Thoracic aorta (tissue), 2 donors: ENCODE data around the gene PM20D2. TPM values are rescaled to one million over a fixed set of nuclear protein-coding genes. Genes with fewer than 3 reads are reported as not detected.

ENCODE experiments used
- ATAC-seq: fragments of 150-250 bp; one replicate; pipeline ENCODE4 v1.8.0; 2017; ENCODE audit warnings: low read depth; ENCODE audit not compliant: insufficient number of reproducible peaks, low FRiP score
- DNase-seq: peaks from one replicate; pipeline ENCODE4 v3.0.0-alpha.2; 2020; ENCODE audit warnings: low spot score
- H3K27ac ChIP-seq, 2 donors: fragments of 200-600 bp; sonication (generic); 1 replicate in 1 of 2; 2 replicates in 1 of 2; pipeline ENCODE4 v1.5.1; 2016; ENCODE audit warnings: mild to moderate bottlenecking in 2 of 2, moderate library complexity in 2 of 2
- H3K27me3 ChIP-seq: fragments of 200-600 bp; sonication (generic); replicated peaks from 2 replicates; pipeline ENCODE4 v1.6.0; 2016; ENCODE audit warnings: mild to moderate bottlenecking; ENCODE audit not compliant: insufficient read depth
- H3K36me3 ChIP-seq: fragments of 200-600 bp; sonication (generic); one replicate; pipeline ENCODE4 v1.5.1; 2016
- H3K4me1 ChIP-seq, 2 donors: fragments of 200-600 bp; sonication (generic); 1 replicate in 1 of 2; 2 replicates in 1 of 2; pipeline versions ENCODE4 v1.5.1 to v1.6.0; 2016; ENCODE audit warnings: low read depth in 2 of 2, mild to moderate bottlenecking in 1 of 2; ENCODE audit not compliant: control insufficient read depth in 1 of 2
- H3K4me3 ChIP-seq: fragments of 200-600 bp; sonication (generic); 2 replicates; pipeline ENCODE4 v1.5.1; 2016; ENCODE audit warnings: mild to moderate bottlenecking
- H3K9me3 ChIP-seq: fragments of 200-600 bp; sonication (generic); 2 replicates; pipeline ENCODE4 v1.5.1; 2016
- CTCF ChIP-seq: fragments of 200-600 bp; sonication (generic); IDR thresholded peaks from one replicate; pipeline ENCODE4 v1.5.1; 2019; ENCODE audit warnings: antibody characterized with exemption
- total RNA-seq, 2 donors: library from RNA; depleted of rRNA; stranded (reverse); fragments of >200 nt; gene quantifications; one replicate each; pipeline versions ENCODE4 v1.1.0 to v1.2.3, GENCODE V29; 2016

The PM20D2 gene
- total RNA-seq, 2 donors from 2014 or later, result 23.7 to 58.6 TPM

DNA sequence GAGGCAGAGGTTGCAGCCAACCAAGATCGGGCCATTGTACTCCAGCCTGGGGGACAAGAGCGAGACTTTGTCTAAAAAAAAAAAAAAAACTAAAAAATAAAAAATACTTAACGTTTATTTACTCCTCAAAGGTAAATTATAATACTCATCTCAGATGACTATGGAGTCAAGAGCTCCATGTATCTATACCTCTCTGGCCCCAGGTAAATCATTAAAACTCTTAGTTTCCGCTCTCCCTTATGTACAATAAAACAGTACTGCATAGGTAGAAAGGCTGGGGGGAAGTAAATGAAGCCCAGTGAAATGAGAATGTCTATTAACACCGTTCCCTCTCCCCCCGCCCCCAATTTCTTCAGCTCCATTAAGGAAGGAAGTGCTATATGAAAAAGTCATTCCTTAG is 29.2 kb upstream of the PM20D2 start:
- TF ChIP-seq CTCF, result no peak
- no peaks in the 10 kb centered on the region for H3K27me3 ChIP-seq
- H3K36me3 ChIP-seq, result no peaks in the 10 kb centered on the region
- DNase-seq (no peak), ATAC-seq (no peak)
- H3K27ac ChIP-seq, result no peak overlapping the region
- no peaks in the 10 kb centered on the region for H3K9me3 ChIP-seq
- peaks cover 2 to 20% of the 10 kb centered on the region in 2 donors for H3K4me1 ChIP-seq
- H3K4me3 ChIP-seq, result peak overlapping the region; percentile 89

- no peaks in the 10 kb centered on the region for H3K27me3 ChIP-seq
- TF ChIP-seq CTCF, result no peak
- H3K27ac ChIP-seq, result peak within 1 kb of the TSS; percentile 15 to 20
These were observed 28.4 kb upstream of the PM20D2 start, which contains the start of gene SRSF12 for GRCh38 chr6:89117211-89118108. SRSF12 (minus strand) TSS chr6:89118071; CDS start chr6:89117887, 184 bp downstream.

DNA sequence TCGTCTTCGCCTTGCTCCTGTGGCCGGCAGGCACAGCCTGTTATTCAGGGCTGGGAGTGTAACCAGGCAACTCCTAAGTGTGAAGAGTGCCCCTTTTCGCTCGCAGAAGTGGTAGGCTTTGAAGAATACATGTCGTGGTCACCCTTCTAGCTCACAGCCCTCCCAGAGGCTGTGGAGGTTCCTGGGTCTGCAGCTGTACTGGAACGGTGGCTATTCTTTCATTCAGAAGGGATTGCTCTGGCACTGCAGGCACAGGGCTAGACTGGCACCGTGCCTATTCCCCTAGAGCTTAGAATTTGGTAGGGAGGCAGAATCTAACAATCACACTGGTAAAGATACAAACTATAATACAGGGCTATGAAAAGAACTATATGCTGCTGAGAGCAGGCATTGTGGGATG is 26.9 kb upstream of the PM20D2 start:
- Histone ChIP-seq H3K36me3 (no peaks in the 10 kb centered on the region), H3K27ac (no peak overlapping the region), H3K4me1 (peaks cover 0 to 17% of the 10 kb centered on the region in 2 donors), H3K4me3 (no peak overlapping the region), H3K9me3 (no peaks in the 10 kb centered on the region), H3K27me3 (no peaks in the 10 kb centered on the region)
- ATAC-seq (no peak), DNase-seq (no peak)
- TF ChIP-seq CTCF, result no peak

More at GRCh38 chr6:89117211-89118108, 28.4 kb upstream of the PM20D2 start, which contains the start of gene SRSF12:
- Histone ChIP-seq H3K4me3 (peak within 1 kb of the TSS; percentile 89), H3K9me3 (no peaks in the 10 kb centered on the region), H3K36me3 (no peaks in the 10 kb centered on the region), H3K4me1 (peaks cover 0 to 17% of the 10 kb centered on the region in 2 donors)
- DNase-seq, result no peak
- ATAC-seq, result no peak

DNA sequence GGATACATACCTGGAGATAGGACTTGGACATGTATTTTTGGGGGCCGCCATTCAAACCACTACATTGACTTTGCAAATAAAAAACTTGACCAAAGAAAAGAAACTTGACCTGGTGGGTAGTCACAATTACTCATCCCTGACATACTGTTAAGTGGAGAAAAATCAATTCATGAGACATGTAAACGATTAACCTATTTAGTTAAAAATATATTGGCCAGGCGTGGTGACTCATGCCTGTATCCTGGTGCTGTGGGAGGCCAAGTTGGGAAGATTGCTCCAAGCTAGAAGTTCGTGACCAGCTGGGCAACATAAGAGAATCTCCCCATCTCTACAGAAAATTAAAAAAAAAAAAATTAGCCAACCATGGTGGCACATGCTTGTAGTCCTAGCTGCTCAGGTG is 25.5 kb upstream of the PM20D2 start:
- ATAC-seq, result no peak

More for the DNA sequence above, 25.5 kb upstream of the PM20D2 start:
- Histone ChIP-seq H3K27ac (no peak overlapping the region), H3K4me3 (no peak overlapping the region), H3K27me3 (no peaks in the 10 kb centered on the region), H3K36me3 (no peaks in the 10 kb centered on the region), H3K9me3 (no peaks in the 10 kb centered on the region), H3K4me1 (peaks cover 0 to 17% of the 10 kb centered on the region in 2 donors)
- DNase-seq, result no peak
- TF ChIP-seq CTCF, result no peak
